Thoracic aorta (tissue), 2 donors: ENCODE measurements around the gene MGAM2. TPM values are rescaled to one million over a fixed set of nuclear protein-coding genes. Genes with fewer than 3 reads are reported as not detected.

Experiments
- ATAC-seq: fragments of 150-250 bp; one replicate; pipeline ENCODE4 v1.8.0; 2017; ENCODE audit warnings: low read depth; ENCODE audit not compliant: insufficient number of reproducible peaks, low FRiP score
- DNase-seq: peaks from one replicate; pipeline ENCODE4 v3.0.0-alpha.2; 2020; ENCODE audit warnings: low spot score
- H3K27ac ChIP-seq, 2 donors: fragments of 200-600 bp; sonication (generic); 1 replicate in 1 of 2; 2 replicates in 1 of 2; pipeline ENCODE4 v1.5.1; 2016; ENCODE audit warnings: mild to moderate bottlenecking in 2 of 2, moderate library complexity in 2 of 2
- H3K27me3 ChIP-seq: fragments of 200-600 bp; sonication (generic); replicated peaks from 2 replicates; pipeline ENCODE4 v1.6.0; 2016; ENCODE audit warnings: mild to moderate bottlenecking; ENCODE audit not compliant: insufficient read depth
- H3K36me3 ChIP-seq: fragments of 200-600 bp; sonication (generic); one replicate; pipeline ENCODE4 v1.5.1; 2016
- H3K4me1 ChIP-seq, 2 donors: fragments of 200-600 bp; sonication (generic); 1 replicate in 1 of 2; 2 replicates in 1 of 2; pipeline versions ENCODE4 v1.5.1 to v1.6.0; 2016; ENCODE audit warnings: low read depth in 2 of 2, mild to moderate bottlenecking in 1 of 2; ENCODE audit not compliant: control insufficient read depth in 1 of 2
- H3K4me3 ChIP-seq: fragments of 200-600 bp; sonication (generic); 2 replicates; pipeline ENCODE4 v1.5.1; 2016; ENCODE audit warnings: mild to moderate bottlenecking
- H3K9me3 ChIP-seq: fragments of 200-600 bp; sonication (generic); 2 replicates; pipeline ENCODE4 v1.5.1; 2016
- CTCF ChIP-seq: fragments of 200-600 bp; sonication (generic); IDR thresholded peaks from one replicate; pipeline ENCODE4 v1.5.1; 2019; ENCODE audit warnings: antibody characterized with exemption
- total RNA-seq, 2 donors: library from RNA; depleted of rRNA; stranded (reverse); fragments of >200 nt; gene quantifications; one replicate each; pipeline versions ENCODE4 v1.1.0 to v1.2.3, GENCODE V29; 2016

Gene MGAM2
- total RNA-seq, 2 donors from 2014 or later: 0.49 to 0.54 TPM

- no peak for TF ChIP-seq CTCF
- ATAC-seq (no peak), DNase-seq (no peak)
- no peak overlapping the region for H3K27ac ChIP-seq
- H3K4me1 ChIP-seq: no peaks in the 10 kb centered on the region
- no peaks in the 10 kb centered on the region for H3K27me3 ChIP-seq
- H3K36me3 ChIP-seq: no peaks in the 10 kb centered on the region
- no peak overlapping the region for H3K4me3 ChIP-seq
- H3K9me3 ChIP-seq: no peaks in the 10 kb centered on the region
Measured at GRCh38 chr7:142153400-142153799, 41.9 kb downstream of the MGAM2 start.

GRCh38 chr7:142158736-142159496 lies 47.4 kb downstream of the MGAM2 start:
- DNase-seq (no peak), ATAC-seq (no peak)
- Histone ChIP-seq H3K36me3 (no peaks in the 10 kb centered on the region), H3K4me1 (no peaks in the 10 kb centered on the region), H3K27ac (no peak overlapping the region), H3K9me3 (no peaks in the 10 kb centered on the region), H3K4me3 (no peak overlapping the region), H3K27me3 (no peaks in the 10 kb centered on the region)
- TF ChIP-seq CTCF: no peak

- Histone ChIP-seq H3K27me3 (no peaks in the 10 kb centered on the region), H3K9me3 (no peaks in the 10 kb centered on the region), H3K4me1 (no peaks in the 10 kb centered on the region), H3K4me3 (no peak overlapping the region), H3K27ac (no peak overlapping the region), H3K36me3 (no peaks in the 10 kb centered on the region)
- ATAC-seq (no peak), DNase-seq (no peak)
- no peak for TF ChIP-seq CTCF
Measured at GRCh38 chr7:142161921-142162320, 50.4 kb downstream of the MGAM2 start.

GRCh38 chr7:142168746-142169145 lies 57.2 kb downstream of the MGAM2 start:
- H3K4me1 ChIP-seq: no peaks in the 10 kb centered on the region
- H3K27me3 ChIP-seq: no peaks in the 10 kb centered on the region
- ATAC-seq: no peak
- no peak overlapping the region for H3K27ac ChIP-seq
- no peaks in the 10 kb centered on the region for H3K9me3 ChIP-seq
- TF ChIP-seq CTCF: no peak
- H3K36me3 ChIP-seq: no peaks in the 10 kb centered on the region
- no peak for DNase-seq
- no peak overlapping the region for H3K4me3 ChIP-seq

- Histone ChIP-seq H3K4me3 (no peak overlapping the region), H3K27ac (no peak overlapping the region), H3K4me1 (no peaks in the 10 kb centered on the region), H3K27me3 (no peaks in the 10 kb centered on the region), H3K9me3 (no peaks in the 10 kb centered on the region), H3K36me3 (no peaks in the 10 kb centered on the region)
- DNase-seq: no peak
- no peak for TF ChIP-seq CTCF
- no peak for ATAC-seq
Measured at GRCh38 chr7:142172932-142173331, 61.4 kb downstream of the MGAM2 start.
